GM11168 (cell line): ENCODE measurements around the gene PRAMEF20.
"Not testable (repeated sequence)": the region's sequence is repeated elsewhere in the genome, so short reads cannot be mapped to it uniquely, and the experiment has no call there.

Source experiments
- in situ Hi-C: fragments of 300-500 bp; cut with MboI; formaldehyde crosslinking; loops from one replicate; pipeline ENCODE4 v1.12.0; 2022; ENCODE audit warnings: low sequenced_read_pairs; ENCODE audit not compliant: unreplicated experiment

PRAMEF20 gene

DNA sequence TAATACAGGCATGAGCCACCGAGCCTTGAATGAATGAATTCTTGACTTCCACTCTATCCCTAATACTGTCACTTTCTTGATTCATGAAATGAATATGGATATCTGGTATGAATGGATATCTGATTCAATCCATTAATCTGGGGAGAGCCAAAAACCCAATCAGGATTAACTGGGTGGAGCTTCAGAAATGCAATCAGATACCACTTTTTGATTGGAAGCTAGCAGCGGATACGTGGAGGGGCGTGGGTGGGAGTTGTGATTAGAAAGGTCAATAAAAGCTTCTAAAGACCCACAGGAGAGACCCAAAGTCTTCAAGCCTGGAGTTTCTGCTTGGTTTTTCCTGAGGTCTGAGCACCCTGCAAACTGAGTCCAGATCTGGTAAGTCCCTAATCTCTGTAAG, at the start of gene PRAMEF20:
TSS of gene PRAMEF20 (plus strand) at position 301 of the 400 bp plus-strand sequence. CDS start 5,905 bp downstream, outside the sequence.
- in situ Hi-C loops, result not testable (repeated sequence)

GRCh38 chr1:13362364-13362763, 47.9 kb upstream of the PRAMEF20 start:
- in situ Hi-C loops, result loop anchor here (25.0 kb wide), 1 partner anchor 350 kb away; no protein-coding TSS in a partner anchor

DNA sequence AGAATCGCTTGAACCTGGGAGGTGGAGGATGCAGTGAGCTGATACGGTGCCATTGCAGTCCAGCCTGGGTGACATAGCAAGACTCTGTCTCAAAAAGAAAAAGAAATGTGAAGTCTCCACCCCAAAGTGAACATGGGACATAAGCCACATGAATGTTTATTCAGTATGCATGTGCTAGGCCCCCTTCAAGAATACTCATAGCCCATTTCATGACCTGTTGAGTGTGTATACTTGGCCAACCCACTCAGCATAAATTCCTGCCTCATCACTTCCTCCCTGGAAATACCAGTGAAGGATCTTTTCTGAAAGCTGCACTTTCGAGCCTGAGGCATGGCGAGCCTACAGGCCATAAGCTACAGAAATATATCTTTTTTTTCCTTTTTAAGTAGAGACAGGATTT, 45.3 kb upstream of the PRAMEF20 start:
- in situ Hi-C loops, result loop anchor here (25.0 kb wide), 1 partner anchor 353 kb away; no protein-coding TSS in a partner anchor

GRCh38 chr1:13366536-13366935, 43.7 kb upstream of the PRAMEF20 start:
- in situ Hi-C loops, result loop anchor here (25.0 kb wide), 1 partner anchor 354 kb away; no protein-coding TSS in a partner anchor

DNA sequence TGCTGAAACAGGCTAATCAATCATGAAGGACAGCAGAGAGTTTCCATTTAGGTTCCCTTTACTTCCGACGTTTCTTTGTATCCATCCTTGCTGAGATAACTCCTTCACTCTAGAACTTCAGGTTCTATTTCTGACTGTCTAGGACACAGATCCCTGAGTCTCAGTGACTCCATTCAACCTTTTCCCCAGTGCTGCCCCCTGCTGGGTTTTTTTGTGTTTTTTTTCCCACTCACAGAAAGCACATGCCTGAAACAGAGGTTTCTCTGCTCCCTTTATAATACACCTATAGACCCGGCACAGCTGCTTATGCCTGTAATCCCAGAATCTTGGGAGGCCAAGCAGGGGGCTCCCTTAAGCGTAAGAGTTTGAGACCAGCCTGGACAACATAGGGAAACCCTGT, 41.7 kb upstream of the PRAMEF20 start:
- in situ Hi-C loops, result loop anchor here (25.0 kb wide), 1 partner anchor 356 kb away; no protein-coding TSS in a partner anchor

DNA sequence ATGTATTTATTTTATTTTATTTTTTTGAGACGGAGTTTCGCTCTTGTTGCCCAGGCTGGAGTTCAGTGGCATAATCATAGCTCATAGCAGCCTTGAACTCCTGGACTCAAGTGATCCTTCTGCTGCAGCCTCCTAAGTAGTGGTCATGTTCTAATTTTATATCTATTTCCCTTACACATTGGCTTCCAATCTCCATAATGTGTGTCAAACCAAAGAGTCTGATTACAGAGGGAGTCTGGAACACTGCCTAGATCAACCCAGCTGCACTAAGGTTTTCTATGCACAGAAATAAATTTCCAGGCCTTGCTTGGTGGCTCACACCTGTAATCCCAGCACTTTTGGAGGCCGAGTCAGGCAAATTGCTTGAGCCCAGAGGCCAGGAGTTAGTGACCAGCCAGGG, 31.3 kb upstream of the PRAMEF20 start:
- in situ Hi-C loops, result loop anchor here (5.0 kb wide), 1 partner anchor 147 kb away; no protein-coding TSS in a partner anchor

DNA sequence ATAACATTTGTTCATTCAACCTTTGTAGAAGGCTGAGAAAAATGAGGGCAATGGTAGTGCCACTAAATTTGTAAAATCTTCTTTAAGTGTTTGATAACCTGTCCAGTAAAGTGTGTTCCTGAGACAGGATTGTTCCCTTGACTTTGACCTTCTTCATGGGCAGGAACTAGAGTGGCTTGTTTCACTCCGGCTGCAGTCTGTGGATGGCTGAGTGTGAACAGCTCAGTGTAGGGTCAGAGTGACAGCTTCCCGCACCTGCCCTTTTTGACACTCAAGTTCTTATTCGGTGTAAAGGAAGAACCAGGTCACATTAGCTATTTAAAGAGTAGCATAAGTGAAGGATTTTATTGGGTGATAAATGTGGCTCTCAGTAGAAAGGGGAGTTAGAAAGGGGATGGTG, 29.9 kb upstream of the PRAMEF20 start:
- in situ Hi-C loops, result not testable (repeated sequence)

- in situ Hi-C loops, result not testable (repeated sequence)
Measured at GRCh38 chr1:13389332-13389731, 20.9 kb upstream of the PRAMEF20 start, which contains the start of gene PRAMEF17. Gene PRAMEF17 (plus strand): TSS chr1:13389632. CDS start chr1:13389658, 26 bp downstream.

DNA sequence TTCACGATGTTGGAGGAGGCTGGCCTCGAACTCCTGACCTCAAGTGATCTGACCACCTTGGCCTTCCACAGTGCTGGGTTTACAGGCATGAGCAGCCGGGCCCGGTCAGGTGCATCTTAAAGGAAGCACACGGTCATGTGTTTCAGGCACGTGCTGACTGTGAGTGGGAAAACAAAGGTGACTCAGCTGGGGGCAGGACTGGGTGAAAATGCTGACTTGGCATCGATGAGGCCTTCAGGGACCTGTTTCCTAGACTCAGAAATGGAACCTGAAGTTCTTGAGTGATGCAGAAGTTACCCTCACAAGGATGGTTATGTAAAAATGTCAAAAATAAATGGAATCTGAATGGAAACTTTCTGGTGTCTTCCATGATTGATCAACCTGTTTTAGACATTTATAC, 17.2 kb upstream of the PRAMEF20 start:
- in situ Hi-C loops, result not testable (repeated sequence)

GRCh38 chr1:13394761-13395160, 15.5 kb upstream of the PRAMEF20 start:
- in situ Hi-C loops, result not testable (repeated sequence)

DNA sequence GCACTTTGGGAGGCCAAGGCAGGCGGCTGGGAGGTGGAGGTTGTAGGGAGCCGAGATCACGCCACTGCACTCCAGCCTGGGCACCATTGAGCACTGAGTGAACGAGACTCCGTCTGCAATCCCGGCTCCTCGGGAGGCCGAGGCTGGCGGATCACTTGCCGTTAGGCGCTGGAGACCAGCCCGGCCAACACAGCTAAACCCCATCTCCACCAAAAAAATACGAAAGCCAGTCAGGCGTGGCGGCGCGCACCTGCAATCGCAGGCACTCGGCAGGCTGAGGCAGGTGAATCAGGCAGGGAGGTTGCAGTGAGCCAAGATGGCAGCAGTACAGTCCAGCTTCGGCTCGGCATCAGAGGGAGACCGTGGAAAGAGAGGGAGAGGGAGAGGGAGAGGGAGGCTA, 14.9 kb upstream of the PRAMEF20 start:
- in situ Hi-C loops, result not testable (repeated sequence)

DNA sequence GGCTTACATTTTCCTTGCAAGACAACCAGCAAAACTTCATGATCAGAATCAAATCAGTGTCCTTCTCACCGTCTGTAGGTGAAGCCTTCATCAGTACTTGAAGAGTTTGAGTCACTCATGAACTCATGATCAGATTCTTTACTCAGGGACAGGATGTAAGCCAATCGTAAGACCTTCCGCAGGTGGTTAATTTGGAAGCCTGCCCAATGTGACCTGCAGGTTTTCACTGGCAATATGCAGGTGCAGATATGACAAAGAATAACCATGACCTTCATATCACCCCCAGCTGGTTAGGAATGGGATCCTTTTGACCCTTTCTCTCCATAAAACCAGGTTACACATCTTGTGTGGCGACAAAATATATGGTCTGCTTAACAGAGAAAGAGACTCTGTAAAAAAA, 2.4 kb upstream of the PRAMEF20 start:
- in situ Hi-C loops, result no loop called here

- in situ Hi-C loops, result no loop called here
Measured at GRCh38 chr1:13430495-13430894, 20.2 kb downstream of the PRAMEF20 start.

GRCh38 chr1:13432251-13432650, 22.0 kb downstream of the PRAMEF20 start:
- in situ Hi-C loops, result no loop called here

- in situ Hi-C loops, result not testable (repeated sequence)
Measured at GRCh38 chr1:13433694-13434358, 23.6 kb downstream of the PRAMEF20 start.

DNA sequence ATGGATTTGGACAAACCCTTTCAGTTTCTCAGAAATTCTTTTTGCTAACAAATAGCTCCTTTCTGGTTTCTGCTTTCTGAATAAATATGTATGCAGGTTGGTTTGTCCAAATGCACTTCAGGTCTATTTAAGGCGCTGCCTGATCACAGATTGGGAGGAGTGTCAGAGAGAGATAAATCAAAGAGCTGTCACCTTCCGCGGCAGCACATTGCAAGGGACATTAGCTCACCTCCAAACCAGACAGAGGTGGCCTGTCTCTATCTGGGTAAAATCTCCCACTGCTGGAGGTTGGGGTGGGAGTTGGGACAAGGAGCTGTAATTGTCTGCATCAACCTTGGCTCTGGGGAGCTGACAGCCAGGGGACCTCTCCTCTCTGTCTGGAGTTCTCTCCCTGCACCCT, 25.2 kb downstream of the PRAMEF20 start:
- in situ Hi-C loops, result no loop called here

DNA sequence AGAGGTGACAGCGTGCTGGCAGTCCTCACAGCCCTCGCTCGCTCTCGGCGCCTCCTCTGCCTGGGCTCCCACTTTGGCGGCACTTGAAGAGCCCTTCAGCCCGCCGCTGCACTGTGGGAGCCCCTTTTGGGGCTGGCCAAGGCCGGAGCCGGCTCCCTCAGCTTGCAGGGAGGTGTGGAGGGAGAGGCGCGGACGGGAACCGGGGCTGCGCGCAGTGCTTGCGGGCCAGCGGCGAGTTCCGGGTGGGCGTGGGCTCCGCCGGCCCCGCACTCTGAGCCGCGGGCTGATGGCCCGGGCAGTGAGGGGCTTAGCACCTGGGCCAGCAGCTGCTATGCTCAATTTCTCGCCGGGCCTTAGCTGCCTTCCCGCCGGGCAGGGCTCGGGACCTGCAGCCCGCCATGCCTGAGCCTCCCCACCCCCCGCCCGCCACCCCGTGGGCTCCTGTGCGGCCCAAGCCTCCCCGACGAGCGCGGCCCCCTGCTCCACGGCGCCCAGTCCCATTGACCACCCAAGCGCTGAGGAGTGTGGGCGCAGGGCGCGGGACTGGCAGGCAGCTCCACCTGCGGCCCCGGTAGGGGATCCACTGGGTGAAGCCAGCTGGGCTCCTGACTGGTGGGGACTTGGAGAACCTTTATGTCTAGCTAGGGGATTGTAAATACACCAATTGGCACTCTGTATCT, 29.0 kb downstream of the PRAMEF20 start:
- in situ Hi-C loops, result not testable (repeated sequence)

- in situ Hi-C loops, result no loop called here
Measured at GRCh38 chr1:13443335-13443979, 33.2 kb downstream of the PRAMEF20 start.

- in situ Hi-C loops, result no loop called here
Measured at GRCh38 chr1:13450204-13450603, 40.0 kb downstream of the PRAMEF20 start.

DNA sequence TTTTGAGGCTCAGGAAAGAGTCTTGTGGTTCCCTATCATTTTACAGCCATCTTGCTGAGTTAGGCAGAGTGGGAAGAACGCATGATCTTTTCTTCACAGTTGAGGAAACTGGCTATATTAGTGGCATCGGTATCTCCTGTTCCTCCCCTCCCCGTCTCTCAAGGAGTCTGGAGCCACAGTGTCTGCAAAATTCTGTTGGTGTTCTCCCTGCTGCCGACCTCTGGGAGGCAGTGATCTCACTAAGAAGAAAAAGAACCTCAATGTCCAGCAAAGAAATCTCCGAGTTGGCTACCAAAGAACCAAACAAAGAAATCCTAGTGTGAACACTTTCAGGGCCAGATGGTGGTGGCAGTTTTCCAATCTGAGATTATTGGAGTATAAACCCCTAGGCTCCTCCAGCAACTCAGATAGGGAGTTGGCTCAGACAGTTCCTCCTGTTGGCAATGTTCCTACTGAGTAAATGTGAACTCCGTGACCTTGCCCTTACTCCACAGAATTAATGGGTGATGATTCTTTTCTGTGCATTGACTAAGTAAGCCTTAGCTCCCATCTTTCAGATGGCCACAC, 41.2 kb downstream of the PRAMEF20 start:
- in situ Hi-C loops, result no loop called here
